HK-2 (cell line): ENCODE data around the gene ASMTL.
"Not testable (repeated sequence)": the region's sequence is repeated elsewhere in the genome, so short reads cannot be mapped to it uniquely, and the experiment has no call there.

Experiments
- DNase-seq: peaks from one replicate; pipeline ENCODE4 v3.0.0-alpha.2; 2018; ENCODE audit not compliant: unreplicated experiment

ASMTL gene

GRCh38 chrX:1405769-1406168, 46.9 kb downstream of the ASMTL start:
- DNase-seq, result not testable (repeated sequence)

GRCh38 chrX:1403867-1404266, 48.8 kb downstream of the ASMTL start:
- not testable (repeated sequence) for DNase-seq

GRCh38 chrX:1403228-1403627, 49.5 kb downstream of the ASMTL start:
- no peak for DNase-seq

- no peak for DNase-seq
Observed at GRCh38 chrX:1401611-1402430, 50.9 kb downstream of the ASMTL start.

GRCh38 chrX:1400742-1401471, 51.8 kb downstream of the ASMTL start:
- no peak for DNase-seq

DNA sequence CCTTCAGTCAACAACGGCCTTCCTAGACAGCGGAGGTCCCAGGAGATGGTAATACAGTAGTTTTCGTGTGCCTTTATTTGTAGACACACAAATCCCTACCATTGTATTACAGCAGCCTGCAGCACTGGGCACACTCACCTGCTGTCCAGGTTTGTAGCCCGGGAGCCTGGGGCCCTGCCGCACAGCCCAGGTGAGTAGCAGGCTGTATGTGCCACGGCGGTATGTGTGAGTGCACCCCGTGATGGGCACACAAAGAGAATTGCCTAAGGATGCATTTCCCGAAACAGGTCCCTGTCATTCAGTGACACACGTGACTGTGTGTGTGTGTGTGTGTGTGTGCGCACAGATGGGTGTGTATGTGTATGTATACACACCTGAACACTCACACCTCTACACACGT, 52.7 kb downstream of the ASMTL start:
- DNase-seq, result no peak

DNA sequence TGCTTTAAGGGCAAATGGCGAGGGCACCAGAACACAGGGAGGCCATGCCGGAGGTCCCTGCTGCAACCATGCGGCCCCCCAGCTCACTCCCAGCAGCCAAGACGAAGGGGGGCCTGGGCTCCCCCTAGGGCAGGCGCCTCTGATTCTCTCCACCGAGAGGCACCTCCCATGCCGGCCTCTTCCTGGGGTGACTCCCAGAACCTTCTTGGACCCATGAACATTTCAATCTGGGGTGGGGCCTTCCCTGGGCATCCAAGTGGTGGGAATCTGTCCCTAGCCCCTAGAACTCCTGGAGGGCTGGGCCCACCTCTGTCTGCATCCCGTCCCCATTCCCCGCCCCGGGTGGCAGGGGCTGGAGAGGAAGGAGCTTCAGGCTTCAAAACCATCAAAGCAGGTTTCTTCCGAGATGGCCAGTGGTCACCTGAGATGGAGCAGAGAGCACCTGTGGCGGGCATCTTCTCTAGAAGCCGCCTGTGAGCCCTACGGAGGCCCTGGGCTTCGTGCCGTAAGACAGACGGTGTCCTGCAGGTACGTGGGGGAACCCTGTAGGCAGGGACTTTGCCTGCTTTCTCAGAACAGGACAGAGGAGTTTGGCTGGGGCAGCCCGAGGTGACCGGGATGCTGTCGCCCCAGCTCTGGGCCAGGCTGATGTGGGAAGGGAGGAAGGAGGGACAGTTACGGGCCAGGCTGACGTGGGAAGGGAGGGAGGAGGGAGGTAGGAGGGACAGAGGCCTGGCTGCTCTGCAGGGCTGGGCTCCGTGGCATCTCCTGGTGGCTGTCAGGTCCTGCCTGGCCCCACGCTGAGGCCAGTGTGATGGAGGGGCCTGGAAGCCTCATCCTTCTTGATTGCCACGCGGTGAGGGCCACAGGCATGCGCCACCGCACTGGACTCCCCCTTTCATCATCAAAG, 54.0 kb downstream of the ASMTL start:
- DNase-seq, result no peak

DNA sequence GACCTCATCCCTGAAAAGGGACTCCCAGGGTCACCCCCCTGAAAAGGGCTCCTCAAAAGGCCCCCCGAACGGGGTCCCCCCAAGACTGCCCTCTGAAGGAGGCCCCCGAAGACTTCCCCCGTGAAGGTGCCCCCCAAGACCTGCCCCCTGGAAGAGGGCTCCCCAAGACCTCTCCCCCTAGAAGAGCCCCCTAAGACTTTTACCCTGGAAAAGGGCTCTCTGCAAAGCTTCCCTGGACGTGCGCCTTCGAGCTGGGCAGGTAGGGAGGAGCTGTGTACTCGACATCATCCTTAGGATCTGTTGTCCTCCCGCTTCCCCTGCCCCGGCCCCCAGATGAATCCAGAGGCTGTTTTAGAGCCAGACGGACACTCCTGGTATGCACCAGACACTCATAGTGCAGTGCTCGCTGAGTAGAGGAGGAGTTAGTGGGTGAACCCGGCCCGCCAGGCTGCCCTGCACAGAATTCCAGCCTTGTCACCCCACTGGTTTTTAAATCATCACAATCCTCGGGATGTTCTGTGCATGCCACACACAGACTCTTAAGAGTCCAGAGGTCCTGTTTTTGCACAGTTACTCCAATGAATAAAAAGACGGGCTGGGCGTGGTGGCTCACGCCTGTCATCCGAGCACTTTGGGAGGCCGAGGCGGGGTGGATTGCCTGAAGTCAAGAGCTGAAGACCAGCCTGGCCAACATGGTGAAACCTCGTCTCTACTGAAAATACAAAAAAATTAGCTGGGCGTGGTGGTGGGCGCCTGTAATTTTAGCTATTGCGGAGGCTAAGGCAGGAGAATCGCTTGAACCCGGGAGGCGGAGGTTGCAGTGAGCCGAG, 55.1 kb downstream of the ASMTL start:
- no peak for DNase-seq

DNA sequence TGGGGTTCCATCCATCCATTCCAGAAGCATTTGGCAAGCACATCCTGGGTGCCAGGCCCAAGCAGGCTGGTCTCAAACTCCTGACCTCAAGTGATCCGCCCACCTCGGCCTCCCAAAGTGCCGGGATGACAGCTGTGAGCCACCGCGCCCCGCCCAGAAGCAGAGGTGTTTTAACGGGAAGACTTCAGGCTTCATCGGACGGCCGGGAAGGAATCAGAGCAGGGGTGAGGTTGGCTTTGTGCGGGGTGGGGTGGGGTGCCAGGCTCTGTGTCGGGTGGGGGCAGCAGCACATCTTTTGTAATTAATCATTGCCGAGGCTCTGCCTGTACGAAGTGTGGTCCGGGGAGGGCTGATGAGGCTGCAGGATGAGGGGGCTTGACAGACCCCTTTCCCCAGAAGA, 55.7 kb downstream of the ASMTL start:
- DNase-seq, result no peak

- DNase-seq, result no peak
Observed at GRCh38 chrX:1395646-1396216, 57.0 kb downstream of the ASMTL start.

- DNase-seq, result no peak
Observed at GRCh38 chrX:1394731-1395501, 57.8 kb downstream of the ASMTL start.

DNA sequence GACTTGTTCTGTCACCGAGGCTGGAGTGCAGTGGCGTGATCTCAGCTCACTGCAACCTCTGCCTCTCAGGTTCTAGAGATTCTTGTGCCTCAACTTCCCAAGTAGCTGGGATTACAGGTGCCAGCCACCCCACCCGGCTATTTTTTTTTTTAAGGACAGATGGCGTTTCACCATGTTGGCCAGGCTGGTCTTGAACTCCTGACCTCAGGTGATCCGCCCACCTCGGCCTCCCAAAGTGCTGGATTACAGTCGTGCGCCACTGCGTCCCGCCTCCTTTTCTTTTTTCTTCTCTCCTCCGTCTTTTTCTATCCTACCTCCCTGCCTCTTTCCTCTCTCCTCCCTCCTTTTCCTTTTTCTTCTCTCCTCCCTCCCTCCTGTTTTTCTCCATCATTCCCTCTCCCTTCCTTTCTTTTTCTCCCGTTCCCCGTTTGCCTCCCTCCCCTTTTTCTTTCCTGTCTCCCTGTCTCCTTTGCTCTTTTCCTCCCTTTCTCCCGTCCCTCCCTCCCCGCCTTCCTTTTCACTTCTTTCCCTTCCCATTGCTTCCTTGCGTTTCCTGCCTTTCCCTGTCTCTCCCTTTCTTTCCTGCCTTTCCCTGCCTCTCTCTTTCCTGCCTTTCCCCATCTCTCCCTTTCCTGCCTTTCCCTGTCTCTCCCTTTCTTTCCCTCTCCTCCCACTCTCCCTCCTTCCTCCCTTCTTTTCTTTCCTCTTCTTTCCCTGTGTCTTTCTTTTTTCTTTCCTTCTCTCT, 58.7 kb downstream of the ASMTL start:
- no peak for DNase-seq

DNA sequence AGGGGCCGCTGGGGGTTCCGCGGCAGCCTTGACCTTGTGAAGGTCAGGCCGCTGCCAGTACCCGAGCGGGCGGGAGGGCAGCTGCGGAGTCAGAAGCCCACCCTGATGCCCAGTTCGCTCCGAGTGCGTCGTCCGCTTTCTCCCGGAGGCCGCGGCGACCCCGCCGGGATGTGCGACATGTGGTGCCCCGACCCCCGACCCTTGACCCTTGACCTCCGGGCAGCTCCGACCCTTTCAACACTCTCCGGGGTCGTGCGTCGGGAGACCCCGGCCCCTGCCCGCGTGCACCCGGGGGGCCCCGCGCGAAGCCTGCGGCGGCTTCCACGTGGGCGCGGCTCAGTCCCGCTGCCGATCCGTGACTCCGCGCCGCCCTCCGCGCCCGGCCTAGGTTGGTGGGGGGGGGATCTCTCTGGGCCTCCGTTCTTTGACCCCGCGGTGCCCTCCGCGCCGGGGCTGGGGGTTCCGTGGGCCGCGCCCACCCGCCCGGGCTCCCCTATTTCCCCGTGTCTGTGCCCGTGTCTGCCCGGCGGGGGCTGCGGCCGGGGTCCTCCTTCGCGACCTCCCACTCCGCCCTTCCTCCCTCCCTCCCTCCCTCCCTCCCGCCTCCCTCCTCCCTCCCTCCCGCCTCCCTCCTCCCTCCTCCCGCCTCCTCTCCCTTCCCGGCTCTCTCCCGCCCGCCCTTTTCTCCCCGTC, 60.2 kb downstream of the ASMTL start:
- DNase-seq, result peak; percentile 70

DNA sequence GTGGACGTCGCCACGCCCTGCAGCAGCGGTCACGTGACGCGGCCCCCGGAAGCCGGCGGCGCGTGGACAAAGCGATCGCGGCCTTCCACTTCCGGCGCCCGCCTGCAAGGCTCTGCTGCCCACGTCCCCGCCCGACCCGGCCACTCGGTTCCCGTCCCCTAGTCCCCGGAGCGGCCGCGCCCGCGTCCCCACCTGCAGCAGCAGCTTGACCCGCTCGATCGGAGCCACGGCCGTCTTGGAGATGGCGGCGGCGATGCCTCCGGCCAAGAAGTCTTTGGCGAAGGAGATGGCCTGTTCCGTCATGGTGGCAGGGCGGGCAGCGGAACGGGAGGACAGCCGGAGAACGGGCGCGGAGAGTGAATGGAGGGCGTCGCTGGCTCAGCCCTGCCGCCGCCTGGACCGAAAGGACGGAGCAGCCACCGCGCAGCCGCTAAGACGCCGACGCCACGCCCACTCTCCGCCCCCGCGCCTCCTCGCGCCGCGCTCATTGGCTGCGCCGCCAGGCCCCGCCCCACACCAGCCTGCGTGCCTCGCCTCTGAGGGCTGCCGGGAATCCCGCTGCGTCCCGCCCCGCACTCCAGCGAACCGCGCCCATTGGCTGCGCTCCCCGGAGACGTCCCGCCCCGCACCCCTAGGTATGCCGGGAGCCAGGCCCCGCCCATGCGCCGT, 60.9 kb downstream of the ASMTL start, which contains the start of gene SLC25A6:
Gene SLC25A6 (minus strand): TSS at position 407 of the 669 bp plus-strand sequence. CDS start 104 bp downstream, at position 303.
- DNase-seq, result peak; percentile 96

GRCh38 chrX:1391370-1391706, 61.4 kb downstream of the ASMTL start:
- peak; percentile 86 for DNase-seq

DNA sequence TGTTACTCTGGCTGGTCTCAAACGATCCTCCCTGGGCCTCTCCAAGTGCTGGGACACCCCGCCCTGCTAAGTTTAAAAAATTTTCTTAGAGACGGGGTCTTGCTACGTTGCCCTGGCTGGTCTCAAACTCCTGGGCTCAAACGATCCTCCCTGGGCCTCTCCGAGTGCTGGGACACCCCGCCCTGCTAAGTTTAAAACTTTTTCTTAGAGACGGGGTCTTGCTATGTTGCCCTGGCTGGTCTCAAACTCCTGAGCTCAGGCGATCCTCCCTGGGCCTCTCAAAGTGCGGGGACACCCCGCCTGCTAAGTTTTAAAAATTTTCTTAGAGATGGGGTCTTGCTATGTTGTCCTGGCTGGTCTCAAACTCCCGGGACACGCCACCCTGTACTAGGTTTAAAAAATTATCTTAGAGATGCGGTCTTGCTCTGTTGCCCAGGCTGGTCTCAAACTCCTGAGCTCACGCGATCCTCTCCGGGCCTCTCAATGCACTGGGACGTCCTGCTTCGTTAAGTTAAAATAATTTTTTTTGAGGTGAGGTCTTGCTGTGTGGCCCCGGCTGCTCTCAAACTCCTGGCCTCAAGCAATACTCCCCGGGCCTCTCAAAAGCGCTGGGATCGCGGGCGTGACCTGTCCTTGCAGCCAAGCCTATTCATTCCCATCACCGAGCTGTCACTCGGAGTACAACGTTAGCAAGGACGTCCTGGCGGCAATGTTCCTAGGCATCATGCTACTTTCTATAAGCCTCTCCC, 61.9 kb downstream of the ASMTL start:
- no peak for DNase-seq

DNA sequence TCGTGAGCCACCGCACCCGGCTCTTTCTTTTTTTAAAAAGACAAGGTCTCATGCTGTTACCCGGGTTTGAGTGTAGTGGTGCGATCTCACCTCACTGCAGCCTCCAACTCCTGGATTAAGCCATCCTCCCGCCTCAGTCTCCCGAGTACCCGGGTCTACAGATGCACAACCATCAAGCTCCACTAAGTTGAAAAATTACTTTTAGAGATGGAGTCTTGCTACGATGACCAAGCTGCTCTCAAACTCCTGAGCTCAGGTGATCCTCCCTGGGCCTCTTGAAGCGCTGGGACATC, 62.8 kb downstream of the ASMTL start:
- no peak for DNase-seq
